ENCODE results near the gene SP5.

The SP5 gene

GRCh38 chr2:170707821-170708795, 7.0 kb upstream of the SP5 start:
- TF ChIP-seq TAF1 (IDR thresholded peaks at IDR 0.05; ENCODE audit: borderline replicate concordance, insufficient read depth, low read length) (no peak), REST (IDR thresholded peaks at IDR 0.05; ENCODE audit: insufficient read depth in 1 of 2, low read depth in 2 of 2, low read length in 2 of 2) (no peak), POLR2AphosphoS5 (IDR thresholded peaks at IDR 0.05; ENCODE audit: low read depth, low read length) (no peak), FOXP2 (optimal IDR thresholded peaks at IDR 0.05; ENCODE audit: borderline replicate concordance, extremely low read depth, extremely low read length, insufficient read depth) (no peak), SIN3A (IDR thresholded peaks at IDR 0.05; ENCODE audit: borderline replicate concordance, insufficient read depth, low read length) (no peak)

GRCh38 chr2:170710609-170710979, 4.5 kb upstream of the SP5 start:
- TF ChIP-seq FOXP2 (optimal IDR thresholded peaks at IDR 0.05; ENCODE audit: borderline replicate concordance, extremely low read depth, extremely low read length, insufficient read depth) (no peak), POLR2AphosphoS5 (IDR thresholded peaks at IDR 0.05; ENCODE audit: low read depth, low read length) (no peak), TAF1 (IDR thresholded peaks at IDR 0.05; ENCODE audit: borderline replicate concordance, insufficient read depth, low read length) (no peak), SIN3A (IDR thresholded peaks at IDR 0.05; ENCODE audit: borderline replicate concordance, insufficient read depth, low read length) (no peak), REST (IDR thresholded peaks at IDR 0.05; ENCODE audit: insufficient read depth in 1 of 2, low read depth in 2 of 2, low read length in 2 of 2) (no peak)

DNA sequence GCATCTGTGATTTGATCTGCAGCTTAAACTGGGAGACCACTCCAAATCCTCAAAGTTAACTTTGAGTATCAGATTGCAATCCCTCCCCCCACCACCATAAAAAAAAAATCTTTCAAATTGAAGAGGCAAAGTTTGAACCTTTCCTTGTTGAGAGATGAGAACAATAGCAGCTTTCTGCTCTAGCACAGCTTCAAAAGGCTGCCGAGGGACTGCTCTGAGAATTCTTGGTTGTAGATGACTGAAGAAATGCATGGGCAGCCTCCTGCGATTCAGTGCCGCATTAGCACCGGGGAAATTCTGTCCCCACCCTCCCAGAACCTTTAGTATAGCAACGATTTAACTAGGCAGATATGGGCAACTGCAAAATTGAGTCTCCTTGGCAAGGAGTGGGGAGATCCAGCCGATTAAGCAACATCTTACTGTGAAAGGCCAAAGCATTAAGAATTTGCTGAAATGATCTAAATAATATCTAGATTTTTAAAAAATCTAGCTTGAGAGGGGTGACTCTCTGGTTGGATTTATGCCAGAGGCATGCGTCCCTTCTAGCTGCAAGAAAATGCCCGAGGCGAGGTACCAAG, 3.9 kb upstream of the SP5 start:
- no peak for TF ChIP-seq TAF1 (IDR thresholded peaks at IDR 0.05; ENCODE audit: borderline replicate concordance, insufficient read depth, low read length)
- TF ChIP-seq REST (IDR thresholded peaks at IDR 0.05; ENCODE audit: insufficient read depth in 1 of 2, low read depth in 2 of 2, low read length in 2 of 2), result no peak
- TF ChIP-seq SIN3A (IDR thresholded peaks at IDR 0.05; ENCODE audit: borderline replicate concordance, insufficient read depth, low read length), result no peak
- no peak for TF ChIP-seq FOXP2 (optimal IDR thresholded peaks at IDR 0.05; ENCODE audit: borderline replicate concordance, extremely low read depth, extremely low read length, insufficient read depth)
- TF ChIP-seq POLR2AphosphoS5 (IDR thresholded peaks at IDR 0.05; ENCODE audit: low read depth, low read length), result no peak

DNA sequence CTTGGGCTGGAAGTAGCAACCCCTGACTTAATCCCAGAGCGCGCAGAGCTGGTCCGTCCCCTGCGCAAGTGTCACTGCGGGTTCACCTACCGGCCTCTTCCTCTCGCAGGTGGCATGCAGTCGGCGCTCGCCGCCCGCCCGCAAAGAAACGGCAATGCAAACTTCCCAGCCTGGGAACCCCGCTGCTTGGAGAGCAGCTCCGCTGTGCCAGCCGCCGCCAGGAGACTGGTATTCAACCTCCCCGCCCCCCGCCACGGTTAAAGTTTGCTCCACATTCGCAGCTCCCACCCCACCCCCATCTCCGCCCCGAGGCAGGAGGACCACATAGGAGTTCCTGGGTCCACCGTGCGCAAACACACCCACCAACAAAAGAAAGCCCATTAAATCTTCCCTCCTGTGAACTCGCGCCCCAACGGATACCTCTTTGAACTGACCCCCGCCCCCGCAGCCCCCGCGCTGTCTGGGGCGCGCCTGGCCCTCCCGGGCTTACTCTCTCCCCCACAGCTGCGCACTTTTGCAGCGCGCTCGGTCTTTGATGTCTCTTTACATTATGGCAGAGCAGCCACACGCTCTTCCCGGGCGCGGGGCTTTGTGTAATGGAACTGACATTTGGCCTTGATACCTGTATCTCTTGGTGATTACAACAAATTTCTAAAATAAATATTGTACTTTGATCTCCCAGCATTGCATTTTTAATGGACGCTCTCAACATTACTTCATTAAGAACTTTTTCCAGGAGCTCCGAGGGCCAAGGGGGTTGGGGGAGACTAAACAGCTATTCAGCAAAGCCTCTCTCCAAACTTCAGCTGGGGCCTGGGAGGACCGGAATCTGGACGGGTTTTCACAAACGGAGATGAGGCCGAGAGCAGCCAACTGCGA, 3.1 kb upstream of the SP5 start:
- TF ChIP-seq FOXP2 (optimal IDR thresholded peaks at IDR 0.05; ENCODE audit: borderline replicate concordance, extremely low read depth, extremely low read length, insufficient read depth) (no peak), TAF1 (IDR thresholded peaks at IDR 0.05; ENCODE audit: borderline replicate concordance, insufficient read depth, low read length) (no peak), POLR2AphosphoS5 (IDR thresholded peaks at IDR 0.05; ENCODE audit: low read depth, low read length) (no peak), SIN3A (IDR thresholded peaks at IDR 0.05; ENCODE audit: borderline replicate concordance, insufficient read depth, low read length) (no peak), REST (IDR thresholded peaks at IDR 0.05; ENCODE audit: insufficient read depth in 1 of 2, low read depth in 2 of 2, low read length in 2 of 2) (no peak)

Measured in PFSK-1 (cell line).